SK-N-SH treated with all-trans-retinoic acid at 6 μM for 48 hours (cell line): ENCODE results near the gene TXLNA.

Experiments
- ARNTL ChIP-seq: fragments of 450-650 bp; formaldehyde crosslinking; IDR thresholded peaks from 2 replicates; pipeline ENCODE4 v1.5.0; 2020; ENCODE audit warnings: low read depth, mild to moderate bottlenecking, moderate library complexity, borderline replicate concordance
- CREB5 ChIP-seq: fragments of 250-450 bp; sonication (Bioruptor Pico); IDR thresholded peaks from 2 replicates; pipeline ENCODE4 v1.5.1; 2020; ENCODE audit warnings: low read depth, mild to moderate bottlenecking, moderate library complexity
- OSR1 ChIP-seq: fragments of 250-450 bp; sonication (Bioruptor Pico); IDR thresholded peaks from 2 replicates; pipeline ENCODE4 v1.8.0; 2022; ENCODE audit warnings: moderate library complexity, mild to moderate bottlenecking, inconsistent platforms
- PATZ1 ChIP-seq: fragments of 250-450 bp; sonication (Bioruptor Pico); IDR thresholded peaks from 2 replicates; pipeline ENCODE4 v1.8.0; 2020; ENCODE audit warnings: mild to moderate bottlenecking, moderate library complexity, borderline replicate concordance
- RARB ChIP-seq: fragments of 250-450 bp; sonication (Bioruptor Pico); IDR thresholded peaks from 2 replicates; pipeline ENCODE4 v1.8.0; 2021; ENCODE audit warnings: mild to moderate bottlenecking, moderate library complexity
- SNAI2 ChIP-seq: fragments of 250-450 bp; sonication (Bioruptor Pico); IDR thresholded peaks from 2 replicates; pipeline ENCODE4 v1.5.0; 2020; ENCODE audit warnings: mild to moderate bottlenecking, moderate library complexity
- TOX ChIP-seq: fragments of 250-450 bp; sonication (Bioruptor Pico); IDR thresholded peaks from 2 replicates; pipeline ENCODE4 v1.8.0; 2021; ENCODE audit warnings: mild to moderate bottlenecking, moderate library complexity, borderline replicate concordance
- ZC3H10 ChIP-seq: fragments of 250-450 bp; sonication (Bioruptor Pico); IDR thresholded peaks from 2 replicates; pipeline ENCODE4 v1.5.1; 2021; ENCODE audit warnings: mild to moderate bottlenecking, moderate library complexity
- ZNF8 ChIP-seq: fragments of 450-650 bp; formaldehyde crosslinking; IDR thresholded peaks from 2 replicates; pipeline ENCODE4 v1.5.0; 2020; ENCODE audit warnings: mild to moderate bottlenecking, moderate library complexity

GRCh38 chr1:32204943-32205361 lies 25.5 kb downstream of the TXLNA start:
- TF ChIP-seq CREB5 (no peak), SNAI2 (no peak), ZC3H10 (CRISPR knock-in tag) (no peak), PATZ1 (CRISPR knock-in tag) (no peak), ARNTL (no peak), OSR1 (no peak), TOX (CRISPR knock-in tag) (no peak), RARB (no peak), ZNF8 (CRISPR knock-in tag) (no peak)
